Adrenal gland (tissue), 12 donors: ENCODE results near the gene PLAAT2. TPM values are rescaled to one million over a fixed set of nuclear protein-coding genes. Genes with fewer than 3 reads are reported as not detected.

Source experiments
- DNase-seq, 7 donors: peaks; one replicate each; pipeline ENCODE4 v3.0.0-alpha.2; 2019 to 2020
- H3K27ac ChIP-seq, 5 donors: fragments of 200-600 bp; sonication (generic) in 4 of 5; 1 replicate in 3 of 5; 2 replicates in 2 of 5; pipeline versions ENCODE4 v1.5.1 to v1.8.0; 2016 to 2020; ENCODE audit warnings: mild to moderate bottlenecking in 1 of 5
- H3K27me3 ChIP-seq: fragments of 200-600 bp; 2 replicates; pipeline ENCODE4 v1.8.0; 2021
- H3K36me3 ChIP-seq, 2 donors: fragments of 200-600 bp; replicated peaks in 1 of 2; 1 replicate in 1 of 2; 2 replicates in 1 of 2; pipeline versions ENCODE4 v1.5.1 to v1.8.0; 2018 to 2022
- H3K4me1 ChIP-seq, 2 donors: fragments of 200-600 bp; replicated peaks in 1 of 2; 1 replicate in 1 of 2; 2 replicates in 1 of 2; pipeline versions ENCODE4 v1.5.1 to v1.8.0; 2018 to 2021
- H3K4me3 ChIP-seq, 4 donors: fragments of 200-600 bp; sonication (generic) in 3 of 4; one replicate each; pipeline ENCODE4 v1.5.1; 2016 to 2018
- H3K9me3 ChIP-seq, 3 donors: fragments of 200-600 bp; sonication (generic) in 1 of 3; replicated peaks in 1 of 3; 1 replicate in 2 of 3; 2 replicates in 1 of 3; pipeline versions ENCODE4 v1.5.1 to v1.8.0; 2016 to 2021
- POLR2A ChIP-seq, 2 donors: fragments of 450-650 bp; IDR thresholded peaks; one replicate each; pipeline ENCODE4 v1.6.1; 2017; ENCODE audit warnings: antibody characterized with exemption in 2 of 2, mild to moderate bottlenecking in 2 of 2, moderate library complexity in 1 of 2
- WGBS, 4 donors: extraction: QIAGEN DNeasy Blood & Tissue Kit in 2 of 4; methylation state at CpG; one replicate each; pipeline versions ENCODE4 v1.1.5 to v1.1.7; 2013 to 2017; 5-methylcytosine and 5-hydroxymethylcytosine counted together
- intact Hi-C, 2 donors: fragments of 100-400 bp; cut with DNase I; formaldehyde crosslinking; loops; one replicate each; pipeline versions ENCODE4 v1.14.1 to v1.15.0; 2022 to 2023
- polyA plus RNA-seq, 3 donors: library from polyadenylated mRNA; stranded (reverse); fragments of 200-250 nt in 2 of 3; fragments of 350-450 nt in 1 of 3; fragmentation: Illumina TruSeq in 1 of 3; extraction: RNeasy Lipid Tissue Mini Kit (QIAGEN cat#74804) in 1 of 3; gene quantifications; one replicate each; pipeline ENCODE4 v1.2.3, GENCODE V29; 2013 to 2014
- total RNA-seq, 9 donors: library from RNA; depleted of rRNA in 4 of 9; stranded (reverse); fragments of >200 nt in 4 of 9; fragments of 120-200 nt in 1 of 9; fragmentation: NEBNext Ultra II Directional in 1 of 9; extraction: Animal tissue kit (Norgen Biotek cat#: 25700) in 1 of 9; gene quantifications; one replicate each; pipeline versions ENCODE4 v1.1.0 to v1.2.4, GENCODE V29; 2013 to 2023
- TF ChIP-seq, protein P1 (sequence below), 6 experiments: fragments of 450-650 bp in 4 of 6; fragments of 200-600 bp in 2 of 6; sonication (generic) in 1 of 6; IDR thresholded peaks; 1 replicate in 5 of 6; 2 replicates in 1 of 6; pipeline versions ENCODE4 v1.5.1 to v1.8.0; 2016 to 2021; ENCODE audit warnings: antibody characterized with exemption in 6 of 6, mild to moderate bottlenecking in 2 of 6, moderate library complexity in 1 of 6
- donor health status: healthy with polysubstance abuse.
- donor health status: Bipolar disorder and iron deficiency.
- donor health status: DM: yes; HTN: yes; CAD: no.
- donor health status: DM: no; HTN: no; CAD: no.
- donor health status: DM: no; HTN: no; CAD: no.
- donor health status: DM: yes; HTN: yes; CAD: no.

PLAAT2 gene
- total and polyA plus RNA-seq, 12 donors = 0.17 to 0.30 TPM; not detected in 10

DNA sequence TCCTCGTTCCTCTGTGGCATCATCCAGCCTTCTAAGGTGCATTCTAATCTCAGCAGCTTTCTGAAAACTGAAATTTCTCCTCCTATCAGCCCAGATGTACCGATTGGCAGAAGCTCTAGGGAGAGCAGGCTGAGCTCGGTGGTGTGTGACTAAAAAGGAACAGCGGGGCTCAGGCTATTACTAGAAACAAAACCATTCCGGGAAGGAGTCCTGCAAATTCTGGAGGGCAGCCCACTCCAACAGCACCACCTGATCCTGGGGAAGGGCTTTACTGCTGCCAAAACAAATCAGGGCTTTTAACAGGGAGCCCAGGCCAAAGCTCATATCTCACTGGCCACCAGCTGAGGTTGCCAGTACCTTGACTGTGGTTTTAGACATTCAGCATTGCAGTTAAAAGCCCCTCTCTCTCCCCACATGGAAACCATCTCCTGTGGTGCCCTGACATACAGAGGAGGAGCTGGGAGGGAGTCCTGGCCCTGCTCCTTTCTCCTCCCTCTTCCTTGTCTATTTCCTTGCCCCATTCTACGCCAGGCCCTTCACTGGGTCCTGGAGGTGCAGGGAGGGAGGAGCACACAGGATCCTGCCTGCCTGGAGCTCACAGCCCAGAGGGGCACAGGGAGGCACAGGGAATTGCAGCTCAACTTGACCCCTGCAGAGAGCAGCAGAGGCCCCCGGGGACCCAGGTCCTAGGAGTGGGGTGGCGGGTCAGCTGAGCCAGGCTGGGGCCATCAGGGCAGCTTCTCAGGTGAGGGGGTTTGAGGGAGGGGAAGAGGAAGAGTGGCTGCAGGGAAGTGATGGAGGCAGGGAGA, 25.7 kb downstream of the PLAAT2 start:
- intact Hi-C loops = no loop called here
- Histone ChIP-seq H3K9me3 (no peaks in the 10 kb centered on the region), H3K27me3 (no peaks in the 10 kb centered on the region), H3K4me3 (peak overlapping the region in 2 of 4 donors; percentile 12 to 52), H3K27ac (peak overlapping the region in 4 of 5 donors; percentile 21 to 84 (median 66)), H3K36me3 (no peaks in the 10 kb centered on the region), H3K4me1 (peaks cover 0 to 30% of the 10 kb centered on the region in 2 donors)
- DNase-seq = peak in 6 of 7 donors; percentile 48 to 81 (median 66)
- WGBS, 4 donors = 37 to 54% (median 51%) methylated on average over 7 to 8 of the region's 8 CpGs
- TF ChIP-seq, protein P1, sequence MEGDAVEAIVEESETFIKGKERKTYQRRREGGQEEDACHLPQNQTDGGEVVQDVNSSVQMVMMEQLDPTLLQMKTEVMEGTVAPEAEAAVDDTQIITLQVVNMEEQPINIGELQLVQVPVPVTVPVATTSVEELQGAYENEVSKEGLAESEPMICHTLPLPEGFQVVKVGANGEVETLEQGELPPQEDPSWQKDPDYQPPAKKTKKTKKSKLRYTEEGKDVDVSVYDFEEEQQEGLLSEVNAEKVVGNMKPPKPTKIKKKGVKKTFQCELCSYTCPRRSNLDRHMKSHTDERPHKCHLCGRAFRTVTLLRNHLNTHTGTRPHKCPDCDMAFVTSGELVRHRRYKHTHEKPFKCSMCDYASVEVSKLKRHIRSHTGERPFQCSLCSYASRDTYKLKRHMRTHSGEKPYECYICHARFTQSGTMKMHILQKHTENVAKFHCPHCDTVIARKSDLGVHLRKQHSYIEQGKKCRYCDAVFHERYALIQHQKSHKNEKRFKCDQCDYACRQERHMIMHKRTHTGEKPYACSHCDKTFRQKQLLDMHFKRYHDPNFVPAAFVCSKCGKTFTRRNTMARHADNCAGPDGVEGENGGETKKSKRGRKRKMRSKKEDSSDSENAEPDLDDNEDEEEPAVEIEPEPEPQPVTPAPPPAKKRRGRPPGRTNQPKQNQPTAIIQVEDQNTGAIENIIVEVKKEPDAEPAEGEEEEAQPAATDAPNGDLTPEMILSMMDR (IDR thresholded peaks at IDR 0.05) = no peak
- no peak for TF ChIP-seq POLR2A (IDR thresholded peaks at IDR 0.05)

DNA sequence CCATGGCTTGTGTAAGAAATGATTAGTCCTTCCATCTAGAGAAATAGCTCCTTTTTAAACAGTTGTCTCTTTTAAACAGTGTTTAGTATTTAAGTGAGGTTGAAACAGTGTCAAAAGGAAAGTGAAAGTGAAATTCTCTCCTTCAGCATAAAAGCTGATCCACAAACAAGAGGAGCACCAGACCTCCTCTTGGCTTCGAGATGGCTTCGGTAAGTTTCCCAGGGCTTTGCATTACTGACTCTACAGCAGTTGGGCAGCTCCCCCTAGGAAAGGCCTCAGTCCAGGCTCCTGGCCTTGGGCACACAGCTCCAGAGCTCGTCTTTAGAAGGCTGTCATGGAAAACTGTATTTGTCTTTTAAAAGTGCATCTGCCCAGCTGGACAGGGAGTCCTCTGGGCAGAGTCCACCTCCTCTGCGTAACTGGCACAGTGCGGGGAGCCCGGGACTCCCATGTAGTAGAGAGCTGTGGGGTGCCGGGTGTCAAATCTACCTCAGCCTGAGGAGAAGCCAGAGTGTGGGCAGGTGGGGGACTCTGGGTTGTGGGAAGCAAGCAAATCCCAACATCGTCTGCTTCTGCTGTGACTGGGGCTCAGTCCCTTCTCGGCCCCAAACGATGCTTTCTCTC, 26.4 kb downstream of the PLAAT2 start, which contains the start of gene PLAAT4:
Gene PLAAT4 (plus strand): TSS at position 140 of the 624 bp plus-strand sequence. CDS start 61 bp downstream, at position 201.
- intact Hi-C loops = no loop called here
- H3K27ac ChIP-seq = peak within 1 kb of the TSS in 4 of 5 donors; percentile 21 to 84 (median 66)
- WGBS, 4 donors = 29 to 40% (median 34%) methylated on average over 9 to 10 of the region's 10 CpGs
- H3K36me3 ChIP-seq = no peaks in the 10 kb centered on the region
- peak within 1 kb of the TSS in 3 of 4 donors; percentile 12 to 52 (median 14) for H3K4me3 ChIP-seq
- H3K4me1 ChIP-seq = peaks cover 0 to 30% of the 10 kb centered on the region in 2 donors
- no peaks in the 10 kb centered on the region for H3K27me3 ChIP-seq
- TF ChIP-seq POLR2A (IDR thresholded peaks at IDR 0.05) = no peak
- TF ChIP-seq, protein P1 (IDR thresholded peaks at IDR 0.05) = no peak
- DNase-seq = peak; percentile 34 to 73 (median 55)
- H3K9me3 ChIP-seq = no peaks in the 10 kb centered on the region

DNA sequence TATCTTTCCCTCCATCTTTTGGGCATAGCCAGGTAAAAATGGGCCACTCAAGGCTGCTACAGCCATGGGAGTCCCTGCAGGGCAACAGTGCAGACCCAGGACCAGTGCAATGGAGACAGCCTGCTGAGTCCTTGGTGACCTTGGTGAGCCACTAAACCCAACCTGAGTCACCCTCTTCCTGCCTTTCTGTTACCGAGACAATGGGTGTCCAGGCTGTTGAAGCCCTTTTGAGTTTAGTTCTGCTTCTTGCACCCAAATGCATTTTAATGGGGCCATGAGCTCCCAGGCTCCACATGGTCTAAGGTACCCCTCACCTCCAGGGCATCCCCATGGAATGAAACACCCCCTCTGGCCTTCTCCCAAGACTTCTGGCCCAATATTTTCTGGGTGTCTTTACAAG, 27.4 kb downstream of the PLAAT2 start:
- TF ChIP-seq, protein P1 (IDR thresholded peaks at IDR 0.05) = no peak
- no peak for TF ChIP-seq POLR2A (IDR thresholded peaks at IDR 0.05)
- intact Hi-C loops = no loop called here
- peak overlapping the region in 1 of 5 donors; percentile 17 for H3K27ac ChIP-seq
- DNase-seq = no peak
- no peaks in the 10 kb centered on the region for H3K9me3 ChIP-seq
- H3K36me3 ChIP-seq = no peaks in the 10 kb centered on the region
- WGBS, 4 donors = 50 to 100% (median 58%) methylated on average over 1 of the region's 1 CpG
- no peak overlapping the region for H3K4me3 ChIP-seq
- H3K4me1 ChIP-seq = peaks cover 0 to 30% of the 10 kb centered on the region in 2 donors
- H3K27me3 ChIP-seq = no peaks in the 10 kb centered on the region

DNA sequence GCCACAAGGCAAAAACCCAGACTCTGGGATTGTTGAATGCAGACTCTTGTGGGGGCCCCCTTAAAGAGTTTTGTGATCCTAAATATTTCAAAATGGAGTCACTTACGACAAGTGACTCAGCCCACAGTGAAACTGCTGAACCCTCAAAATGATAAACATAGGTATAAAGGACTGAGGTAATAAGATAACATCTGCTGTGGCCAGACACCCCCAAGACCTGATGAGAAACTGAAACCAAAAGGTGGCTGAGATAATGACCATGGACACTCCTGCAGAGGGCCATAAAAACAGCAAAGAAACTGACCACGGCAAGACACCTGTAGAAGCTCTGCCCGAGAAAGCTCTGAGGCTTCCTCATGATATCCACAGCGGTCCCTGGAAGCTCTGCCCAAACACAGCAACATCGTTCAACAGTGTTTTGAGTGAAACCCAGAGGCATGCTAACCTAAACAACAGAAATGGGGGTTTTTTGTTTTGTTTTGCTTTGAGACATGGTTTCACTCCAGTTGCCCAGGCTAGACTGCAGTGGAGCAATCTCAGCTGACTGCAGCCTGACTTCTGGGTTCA, 28.2 kb downstream of the PLAAT2 start:
- 93 to 94% (median 94%) methylated on average over 5 of the region's 5 CpGs for WGBS, 4 donors
- Histone ChIP-seq H3K36me3 (no peaks in the 10 kb centered on the region), H3K9me3 (no peaks in the 10 kb centered on the region), H3K27me3 (no peaks in the 10 kb centered on the region), H3K27ac (no peak overlapping the region), H3K4me1 (peaks cover 0 to 30% of the 10 kb centered on the region in 2 donors), H3K4me3 (no peak overlapping the region)
- intact Hi-C loops = no loop called here
- TF ChIP-seq, protein P1 (IDR thresholded peaks at IDR 0.05) = no peak
- no peak for TF ChIP-seq POLR2A (IDR thresholded peaks at IDR 0.05)
- DNase-seq = no peak
